RWPE2 (cell line): Measurements from ENCODE around the gene ADAM12.

ENCODE experiments used
- ATAC-seq: fragments of 200-7000 bp; cut with Tn5 transposase; 3 replicates; pipeline ENCODE4 v1.9.1; 2021; ENCODE audit warnings: low read depth
- DNase-seq: peaks from one replicate; pipeline ENCODE4 v3.0.0-alpha.2; 2020; ENCODE audit warnings: low spot score
- H3K27ac ChIP-seq: fragments of 450-650 bp; 2 replicates; pipeline ENCODE4 v1.5.1; 2017; ENCODE audit warnings: mild to moderate bottlenecking; ENCODE audit not compliant: poor library complexity, severe bottlenecking
- H3K27me3 ChIP-seq: fragments of 250-450 bp; sonication (Bioruptor Pico); 2 replicates; pipeline ENCODE4 v1.5.1; 2021; ENCODE audit warnings: mild to moderate bottlenecking, moderate library complexity; ENCODE audit not compliant: insufficient read depth, poor library complexity, severe bottlenecking
- H3K36me3 ChIP-seq: fragments of 250-450 bp; sonication (Bioruptor Pico); 2 replicates; pipeline ENCODE4 v1.5.1; 2020; ENCODE audit warnings: low read depth, mild to moderate bottlenecking, moderate library complexity
- H3K4me1 ChIP-seq: fragments of 250-450 bp; sonication (Bioruptor Pico); 2 replicates; pipeline ENCODE4 v1.5.1; 2021; ENCODE audit warnings: mild to moderate bottlenecking, moderate library complexity; ENCODE audit not compliant: insufficient read depth, poor library complexity, severe bottlenecking
- H3K4me3 ChIP-seq: fragments of 250-450 bp; sonication (Bioruptor Pico); 2 replicates; pipeline ENCODE4 v1.5.1; 2021; ENCODE audit warnings: mild to moderate bottlenecking, moderate library complexity; ENCODE audit not compliant: severe bottlenecking
- H3K9me3 ChIP-seq: fragments of 250-450 bp; sonication (Bioruptor Pico); 2 replicates; pipeline ENCODE4 v1.5.1; 2021; ENCODE audit warnings: mild to moderate bottlenecking, moderate library complexity; ENCODE audit not compliant: severe bottlenecking
- CTCF ChIP-seq: fragments of 450-650 bp; IDR thresholded peaks from one replicate; pipeline ENCODE4 v1.5.1; 2017; ENCODE audit warnings: mild to moderate bottlenecking, moderate library complexity; ENCODE audit not compliant: poor library complexity, severe bottlenecking

The ADAM12 gene

GRCh38 chr10:126235091-126235978 is 152.9 kb downstream of the ADAM12 start:
- Histone ChIP-seq H3K4me3 (no peak overlapping the region), H3K4me1 (no peaks in the 10 kb centered on the region), H3K27ac (no peak overlapping the region), H3K36me3 (no peaks in the 10 kb centered on the region), H3K27me3 (no peaks in the 10 kb centered on the region), H3K9me3 (no peaks in the 10 kb centered on the region)
- ATAC-seq: no peak
- TF ChIP-seq CTCF: no peak
- no peak for DNase-seq

DNA sequence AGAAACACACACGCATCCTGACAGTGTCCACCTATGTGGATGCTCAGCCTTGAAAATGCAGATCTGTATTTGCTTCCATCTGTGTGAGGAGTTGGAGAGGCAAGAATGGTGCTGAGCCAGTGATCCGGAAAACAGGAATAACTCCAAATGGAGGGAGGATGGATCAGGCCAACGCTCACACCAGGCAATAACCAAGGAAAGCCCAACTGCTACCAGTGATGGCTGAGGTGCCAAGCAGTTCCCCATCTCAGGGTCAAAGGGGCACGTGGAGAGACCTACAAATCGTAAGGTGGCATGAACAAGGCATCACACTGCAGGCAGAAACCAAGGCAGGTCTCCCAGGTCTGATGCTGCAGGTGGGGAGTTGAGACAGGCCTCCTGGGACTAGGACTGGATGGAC is 153.6 kb downstream of the ADAM12 start:
- ATAC-seq (no peak), DNase-seq (no peak)
- Histone ChIP-seq H3K36me3 (no peaks in the 10 kb centered on the region), H3K4me1 (no peaks in the 10 kb centered on the region), H3K27ac (no peak overlapping the region), H3K9me3 (no peaks in the 10 kb centered on the region), H3K4me3 (no peak overlapping the region), H3K27me3 (no peaks in the 10 kb centered on the region)
- no peak for TF ChIP-seq CTCF

GRCh38 chr10:126233182-126234148 is 154.8 kb downstream of the ADAM12 start:
- Histone ChIP-seq H3K4me3 (no peak overlapping the region), H3K9me3 (no peaks in the 10 kb centered on the region), H3K36me3 (no peaks in the 10 kb centered on the region), H3K4me1 (no peaks in the 10 kb centered on the region), H3K27ac (no peak overlapping the region), H3K27me3 (no peaks in the 10 kb centered on the region)
- TF ChIP-seq CTCF: no peak
- no peak for DNase-seq
- ATAC-seq: no peak

GRCh38 chr10:126230587-126230986 is 157.7 kb downstream of the ADAM12 start:
- TF ChIP-seq CTCF: no peak
- ATAC-seq (no peak), DNase-seq (no peak)
- H3K4me3 ChIP-seq: no peak overlapping the region
- no peaks in the 10 kb centered on the region for H3K9me3 ChIP-seq
- no peaks in the 10 kb centered on the region for H3K27me3 ChIP-seq
- no peak overlapping the region for H3K27ac ChIP-seq
- H3K36me3 ChIP-seq: no peaks in the 10 kb centered on the region
- H3K4me1 ChIP-seq: no peaks in the 10 kb centered on the region
